Lung (tissue), 12 donors: ENCODE results near the gene EPHB1. TPM values are rescaled to one million over a fixed set of nuclear protein-coding genes. Genes with fewer than 3 reads are reported as not detected.

ENCODE experiments used
- ATAC-seq: fragments of 200-7000 bp; cut with Tn5 transposase; one replicate; pipeline ENCODE4 v1.9.1; 2020; ENCODE audit warnings: moderate number of reproducible peaks; ENCODE audit not compliant: insufficient read depth, low FRiP score
- DNase-seq, 3 donors: peaks; one replicate each; pipeline ENCODE4 v3.0.0-alpha.2; 2013 to 2017
- H3K27ac ChIP-seq, 2 donors: one replicate each; pipeline ENCODE4 v1.5.1; 2013; ENCODE audit warnings: mild to moderate bottlenecking in 2 of 2, moderate library complexity in 2 of 2, control low read depth in 1 of 2, inconsistent platforms in 1 of 2, low read depth in 1 of 2, low read length in 1 of 2
- H3K27me3 ChIP-seq, 3 donors: one replicate each; pipeline ENCODE4 v1.5.1; 2013; ENCODE audit warnings: low read length in 2 of 3; ENCODE audit not compliant: control insufficient read depth in 3 of 3, insufficient read depth in 3 of 3
- H3K36me3 ChIP-seq, 4 donors: one replicate each; pipeline ENCODE4 v1.5.1; 2013; ENCODE audit warnings: low read length in 4 of 4, mild to moderate bottlenecking in 1 of 4, moderate library complexity in 1 of 4; ENCODE audit not compliant: control insufficient read depth in 4 of 4, insufficient read depth in 4 of 4
- H3K4me1 ChIP-seq, 5 donors: one replicate each; pipeline ENCODE4 v1.5.1; 2013; ENCODE audit warnings: low read length in 5 of 5, mild to moderate bottlenecking in 2 of 5, moderate library complexity in 1 of 5; ENCODE audit not compliant: control insufficient read depth in 5 of 5, insufficient read depth in 5 of 5
- H3K4me3 ChIP-seq: one replicate; pipeline ENCODE4 v1.5.1; 2013; ENCODE audit warnings: mild to moderate bottlenecking, control low read depth, moderate library complexity
- H3K9ac ChIP-seq, 2 donors: one replicate each; pipeline ENCODE4 v1.5.1; 2013; ENCODE audit warnings: low read length in 2 of 2, control low read depth in 1 of 2; ENCODE audit not compliant: insufficient read depth in 1 of 2
- H3K9me3 ChIP-seq, 4 donors: one replicate each; pipeline ENCODE4 v1.5.1; 2013; ENCODE audit warnings: low read length in 3 of 4, mild to moderate bottlenecking in 1 of 4, moderate library complexity in 1 of 4; ENCODE audit not compliant: control insufficient read depth in 4 of 4, insufficient read depth in 3 of 4
- WGBS, 2 donors: extraction: QIAGEN DNeasy Blood & Tissue Kit; methylation state at CpG; one replicate each; pipeline ENCODE4 v1.1.7; 2013; 5-methylcytosine and 5-hydroxymethylcytosine counted together
- polyA plus RNA-seq, 2 donors: library from polyadenylated mRNA; stranded (reverse); fragments of 200-250 nt; gene quantifications; one replicate each; pipeline ENCODE4 v1.2.1, GENCODE V29; 2013
- total RNA-seq, 2 donors: library from RNA; depleted of rRNA in 1 of 2; stranded (reverse); fragments of >200 nt in 1 of 2; gene quantifications; one replicate each; pipeline ENCODE4 v1.2.1, GENCODE V29; 2014 to 2021
- TF ChIP-seq, protein P1 (sequence below): IDR thresholded peaks from 2 replicates; pipeline ENCODE4 v1.5.1; 2012; ENCODE audit warnings: mild to moderate bottlenecking; ENCODE audit errors: control extremely low read depth, extremely low read depth
- donor health status: control.
- donor health status: control.
- donor health status: Bipolar disorder and iron deficiency.
- donor health status: healthy.
- donor health status: DM: yes; HTN: yes; CAD: no.

The EPHB1 gene
- total and polyA plus RNA-seq, 4 donors, result 0.30 to 6.3 (median 2.1) TPM

DNA sequence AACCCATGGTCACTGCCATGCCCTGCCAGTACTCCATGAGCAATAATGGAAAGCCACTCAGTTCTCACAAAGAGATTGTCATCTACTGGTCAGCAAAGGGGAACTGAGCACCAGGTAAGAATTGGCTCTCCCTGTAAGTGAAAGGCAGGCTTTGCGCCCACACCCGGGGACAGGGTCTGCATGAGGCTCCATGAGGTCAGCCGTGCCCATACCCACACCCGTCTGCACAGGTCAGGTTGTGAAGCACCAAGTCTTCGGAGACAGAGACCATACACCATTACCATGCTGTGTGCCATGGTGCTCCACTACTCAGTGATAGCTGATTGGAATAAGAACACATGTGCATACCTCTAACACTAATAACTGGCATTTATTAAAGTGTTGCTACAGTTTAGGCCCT lies 322.9 kb downstream of the EPHB1 start:
- DNase-seq (no peak), ATAC-seq (no peak)
- WGBS, 2 donors, result 62 to 70% methylated on average over 5 of the region's 5 CpGs
- Histone ChIP-seq H3K4me3 (no peak overlapping the region), H3K27me3 (no peaks in the 10 kb centered on the region), H3K27ac (no peak overlapping the region), H3K4me1 (no peaks in the 10 kb centered on the region), H3K9me3 (peaks cover 0 to 2% (median 0%) of the 10 kb centered on the region in 4 donors), H3K36me3 (no peaks in the 10 kb centered on the region), H3K9ac (no peak overlapping the region)
- TF ChIP-seq, protein P1, sequence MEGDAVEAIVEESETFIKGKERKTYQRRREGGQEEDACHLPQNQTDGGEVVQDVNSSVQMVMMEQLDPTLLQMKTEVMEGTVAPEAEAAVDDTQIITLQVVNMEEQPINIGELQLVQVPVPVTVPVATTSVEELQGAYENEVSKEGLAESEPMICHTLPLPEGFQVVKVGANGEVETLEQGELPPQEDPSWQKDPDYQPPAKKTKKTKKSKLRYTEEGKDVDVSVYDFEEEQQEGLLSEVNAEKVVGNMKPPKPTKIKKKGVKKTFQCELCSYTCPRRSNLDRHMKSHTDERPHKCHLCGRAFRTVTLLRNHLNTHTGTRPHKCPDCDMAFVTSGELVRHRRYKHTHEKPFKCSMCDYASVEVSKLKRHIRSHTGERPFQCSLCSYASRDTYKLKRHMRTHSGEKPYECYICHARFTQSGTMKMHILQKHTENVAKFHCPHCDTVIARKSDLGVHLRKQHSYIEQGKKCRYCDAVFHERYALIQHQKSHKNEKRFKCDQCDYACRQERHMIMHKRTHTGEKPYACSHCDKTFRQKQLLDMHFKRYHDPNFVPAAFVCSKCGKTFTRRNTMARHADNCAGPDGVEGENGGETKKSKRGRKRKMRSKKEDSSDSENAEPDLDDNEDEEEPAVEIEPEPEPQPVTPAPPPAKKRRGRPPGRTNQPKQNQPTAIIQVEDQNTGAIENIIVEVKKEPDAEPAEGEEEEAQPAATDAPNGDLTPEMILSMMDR, result no peak

DNA sequence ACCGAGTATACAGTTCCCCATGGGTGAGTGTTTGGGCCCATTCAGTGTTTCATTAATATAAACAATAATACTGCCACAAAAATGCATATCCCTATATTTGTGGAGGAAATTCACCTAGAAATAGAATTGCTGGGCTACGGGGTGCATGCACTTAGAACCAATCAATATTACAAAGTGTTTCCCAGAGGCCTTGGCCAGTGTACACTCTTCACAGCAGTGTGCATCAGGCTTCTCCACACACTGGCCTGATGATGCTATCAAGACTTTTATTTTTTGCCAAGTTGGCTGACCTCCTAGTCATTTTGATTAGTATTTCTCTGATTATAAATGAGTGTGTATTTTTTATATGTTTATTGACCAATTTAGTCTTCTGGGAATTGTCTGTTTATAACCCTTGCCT lies 323.7 kb downstream of the EPHB1 start:
- ATAC-seq, result no peak
- TF ChIP-seq, protein P1, result no peak
- H3K9me3 ChIP-seq, result peaks cover 0 to 2% (median 0%) of the 10 kb centered on the region in 4 donors
- no peaks in the 10 kb centered on the region for H3K36me3 ChIP-seq
- WGBS, 2 donors, result 84 to 92% methylated on average over 2 of the region's 2 CpGs
- H3K27me3 ChIP-seq, result no peaks in the 10 kb centered on the region
- no peak overlapping the region for H3K27ac ChIP-seq
- no peaks in the 10 kb centered on the region for H3K4me1 ChIP-seq
- H3K9ac ChIP-seq, result no peak overlapping the region
- no peak for DNase-seq
- no peak overlapping the region for H3K4me3 ChIP-seq

DNA sequence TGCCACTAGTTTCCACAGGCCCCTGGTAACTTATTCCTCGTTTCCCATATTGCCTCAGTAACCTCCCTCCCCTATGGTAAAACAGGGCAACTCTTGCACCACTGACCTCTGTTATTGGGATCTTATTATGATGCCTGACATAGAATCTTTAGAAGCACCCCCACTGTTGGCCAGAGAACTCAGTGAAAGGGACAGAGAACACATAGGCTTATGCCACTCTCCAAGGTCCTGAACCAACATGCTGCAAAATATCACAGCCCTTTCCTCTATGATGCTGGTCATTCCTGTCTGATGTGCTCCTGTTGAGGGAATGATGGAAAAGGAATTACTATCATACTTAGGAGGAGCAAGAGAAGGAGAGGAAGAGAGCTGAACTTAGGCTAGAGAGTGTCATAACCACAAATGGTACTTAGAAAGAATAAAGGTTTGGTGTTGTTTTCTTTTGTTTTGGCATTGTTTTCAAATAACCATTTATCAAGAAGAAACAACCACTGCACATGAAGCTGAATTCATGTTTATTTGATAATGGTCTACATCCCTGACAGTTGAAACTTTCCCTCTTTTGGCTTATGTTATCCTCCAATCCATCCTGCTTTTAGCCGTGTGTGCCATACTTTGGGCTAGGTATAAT lies 330.2 kb downstream of the EPHB1 start:
- H3K4me3 ChIP-seq, result no peak overlapping the region
- H3K4me1 ChIP-seq, result no peaks in the 10 kb centered on the region
- no peaks in the 10 kb centered on the region for H3K27me3 ChIP-seq
- TF ChIP-seq, protein P1, result no peak
- 83 to 92% methylated on average over 2 of the region's 2 CpGs for WGBS, 2 donors
- ATAC-seq (no peak), DNase-seq (peak; percentile 23 to 75 (median 55))
- no peaks in the 10 kb centered on the region for H3K36me3 ChIP-seq
- no peak overlapping the region for H3K9ac ChIP-seq
- H3K9me3 ChIP-seq, result peaks cover 0 to 4% (median 0%) of the 10 kb centered on the region in 4 donors
- no peak overlapping the region for H3K27ac ChIP-seq
